Measurements from ENCODE around the gene DSP.

The DSP gene, protein sequence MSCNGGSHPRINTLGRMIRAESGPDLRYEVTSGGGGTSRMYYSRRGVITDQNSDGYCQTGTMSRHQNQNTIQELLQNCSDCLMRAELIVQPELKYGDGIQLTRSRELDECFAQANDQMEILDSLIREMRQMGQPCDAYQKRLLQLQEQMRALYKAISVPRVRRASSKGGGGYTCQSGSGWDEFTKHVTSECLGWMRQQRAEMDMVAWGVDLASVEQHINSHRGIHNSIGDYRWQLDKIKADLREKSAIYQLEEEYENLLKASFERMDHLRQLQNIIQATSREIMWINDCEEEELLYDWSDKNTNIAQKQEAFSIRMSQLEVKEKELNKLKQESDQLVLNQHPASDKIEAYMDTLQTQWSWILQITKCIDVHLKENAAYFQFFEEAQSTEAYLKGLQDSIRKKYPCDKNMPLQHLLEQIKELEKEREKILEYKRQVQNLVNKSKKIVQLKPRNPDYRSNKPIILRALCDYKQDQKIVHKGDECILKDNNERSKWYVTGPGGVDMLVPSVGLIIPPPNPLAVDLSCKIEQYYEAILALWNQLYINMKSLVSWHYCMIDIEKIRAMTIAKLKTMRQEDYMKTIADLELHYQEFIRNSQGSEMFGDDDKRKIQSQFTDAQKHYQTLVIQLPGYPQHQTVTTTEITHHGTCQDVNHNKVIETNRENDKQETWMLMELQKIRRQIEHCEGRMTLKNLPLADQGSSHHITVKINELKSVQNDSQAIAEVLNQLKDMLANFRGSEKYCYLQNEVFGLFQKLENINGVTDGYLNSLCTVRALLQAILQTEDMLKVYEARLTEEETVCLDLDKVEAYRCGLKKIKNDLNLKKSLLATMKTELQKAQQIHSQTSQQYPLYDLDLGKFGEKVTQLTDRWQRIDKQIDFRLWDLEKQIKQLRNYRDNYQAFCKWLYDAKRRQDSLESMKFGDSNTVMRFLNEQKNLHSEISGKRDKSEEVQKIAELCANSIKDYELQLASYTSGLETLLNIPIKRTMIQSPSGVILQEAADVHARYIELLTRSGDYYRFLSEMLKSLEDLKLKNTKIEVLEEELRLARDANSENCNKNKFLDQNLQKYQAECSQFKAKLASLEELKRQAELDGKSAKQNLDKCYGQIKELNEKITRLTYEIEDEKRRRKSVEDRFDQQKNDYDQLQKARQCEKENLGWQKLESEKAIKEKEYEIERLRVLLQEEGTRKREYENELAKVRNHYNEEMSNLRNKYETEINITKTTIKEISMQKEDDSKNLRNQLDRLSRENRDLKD (N-terminal part only)

DNA sequence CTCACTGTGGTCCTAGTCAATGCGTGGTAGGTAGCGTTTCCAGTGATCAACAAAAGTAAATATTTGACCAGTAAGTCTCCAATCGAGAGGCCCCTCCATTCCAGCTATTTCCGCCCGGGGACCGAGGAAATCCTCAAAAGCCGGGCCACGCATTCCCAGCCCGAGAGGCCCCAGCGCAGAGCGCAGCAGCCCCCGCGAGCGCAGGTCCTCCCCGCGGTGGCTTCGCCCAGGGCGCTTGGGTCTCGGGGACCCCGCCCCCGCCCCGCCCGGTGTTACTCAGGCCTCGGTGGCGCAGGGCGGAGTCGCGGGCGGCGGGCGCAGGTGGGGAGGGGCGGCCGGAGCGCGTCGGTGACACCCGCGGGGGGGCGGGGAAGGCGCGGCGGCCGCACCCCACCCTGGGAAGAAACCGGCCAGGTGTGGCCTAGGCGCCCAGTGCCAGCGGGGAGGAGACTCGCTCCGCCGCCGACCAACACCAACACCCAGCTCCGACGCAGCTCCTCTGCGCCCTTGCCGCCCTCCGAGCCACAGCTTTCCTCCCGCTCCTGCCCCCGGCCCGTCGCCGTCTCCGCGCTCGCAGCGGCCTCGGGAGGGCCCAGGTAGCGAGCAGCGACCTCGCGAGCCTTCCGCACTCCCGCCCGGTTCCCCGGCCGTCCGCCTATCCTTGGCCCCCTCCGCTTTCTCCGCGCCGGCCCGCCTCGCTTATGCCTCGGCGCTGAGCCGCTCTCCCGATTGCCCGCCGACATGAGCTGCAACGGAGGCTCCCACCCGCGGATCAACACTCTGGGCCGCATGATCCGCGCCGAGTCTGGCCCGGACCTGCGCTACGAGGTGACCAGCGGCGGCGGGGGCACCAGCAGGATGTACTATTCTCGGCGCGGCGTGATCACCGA is at the start of gene DSP:
Gene DSP, plus strand, starts transcription at position 497 of the 890 bp plus-strand sequence. Its CDS starts 245 bp downstream, at position 742.
- DNase-seq = peak; percentile 96

- no peak for DNase-seq
Measured at GRCh38 chr6:7493866-7494265, 47.6 kb upstream of the DSP start.

GRCh38 chr6:7494638-7495037 is 46.8 kb upstream of the DSP start:
- no peak for DNase-seq

DNA sequence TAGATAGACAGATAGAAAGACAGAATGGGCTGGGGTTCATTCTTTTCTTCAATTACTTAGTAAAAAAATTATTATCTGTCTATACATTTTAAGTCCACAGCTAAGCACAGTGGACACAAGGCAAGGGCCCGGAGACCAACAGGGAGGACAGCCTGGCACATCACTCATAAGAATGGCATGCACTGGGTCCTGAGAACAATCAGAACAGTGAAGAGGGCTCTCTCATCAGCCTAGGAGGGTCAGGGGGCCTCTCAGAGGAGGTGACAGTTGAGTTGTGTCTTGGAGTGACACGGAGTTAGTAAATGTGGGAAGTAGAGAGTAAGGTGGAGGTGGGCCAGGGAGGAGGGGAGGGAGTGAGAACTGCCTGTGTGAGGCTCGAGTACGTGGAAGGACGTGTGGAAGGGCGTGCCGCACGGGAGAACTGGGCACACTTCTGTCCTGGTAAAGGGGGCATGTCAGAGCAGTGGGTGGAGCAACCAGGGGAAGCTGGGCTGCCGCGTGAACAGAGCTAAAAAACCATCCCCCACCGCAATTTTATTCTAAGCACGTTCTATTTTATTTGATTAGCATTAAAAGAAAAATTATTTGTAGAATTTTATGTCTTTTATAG is 45.1 kb upstream of the DSP start:
- DNase-seq = no peak

DNA sequence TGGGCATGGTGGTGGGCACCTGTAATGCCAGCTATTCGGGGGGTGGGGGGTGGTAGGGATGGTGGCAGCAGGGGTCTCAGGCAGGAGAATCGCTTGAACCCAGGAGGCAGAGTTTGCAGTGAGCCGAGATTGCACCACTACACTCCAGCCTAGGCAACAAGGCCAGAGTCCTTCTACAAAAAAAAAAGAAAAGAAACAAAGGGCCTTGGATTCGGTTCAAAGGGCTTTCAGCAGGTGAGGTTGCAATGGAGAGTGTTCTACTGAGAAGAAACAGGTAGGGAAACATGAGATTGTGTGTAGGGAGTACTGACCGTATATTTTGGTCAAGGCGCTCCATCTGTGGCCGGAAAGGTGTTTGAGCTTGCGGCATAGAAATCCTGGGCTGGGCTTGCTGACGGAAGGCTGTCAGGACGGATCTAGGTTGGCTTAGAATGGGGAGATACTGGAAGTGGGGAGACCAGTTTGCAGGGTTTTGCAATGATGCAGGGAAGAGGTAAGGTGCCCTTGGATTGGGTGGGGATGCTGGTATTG is 40.7 kb upstream of the DSP start:
- DNase-seq = no peak

GRCh38 chr6:7502743-7503142 is 38.7 kb upstream of the DSP start:
- no peak for DNase-seq

- no peak for DNase-seq
Measured at GRCh38 chr6:7504041-7504440, 37.4 kb upstream of the DSP start.

GRCh38 chr6:7505189-7505699 is 36.2 kb upstream of the DSP start:
- peak; percentile 98 for DNase-seq

- DNase-seq = no peak
Measured at GRCh38 chr6:7507600-7507999, 33.9 kb upstream of the DSP start.

- no peak for DNase-seq
Measured at GRCh38 chr6:7512320-7512719, 29.2 kb upstream of the DSP start.

- no peak for DNase-seq
Measured at GRCh38 chr6:7513529-7513928, 27.9 kb upstream of the DSP start.

- no peak for DNase-seq
Measured at GRCh38 chr6:7515363-7515762, 26.1 kb upstream of the DSP start.

GRCh38 chr6:7518877-7519276 is 22.6 kb upstream of the DSP start:
- no peak for DNase-seq

DNA sequence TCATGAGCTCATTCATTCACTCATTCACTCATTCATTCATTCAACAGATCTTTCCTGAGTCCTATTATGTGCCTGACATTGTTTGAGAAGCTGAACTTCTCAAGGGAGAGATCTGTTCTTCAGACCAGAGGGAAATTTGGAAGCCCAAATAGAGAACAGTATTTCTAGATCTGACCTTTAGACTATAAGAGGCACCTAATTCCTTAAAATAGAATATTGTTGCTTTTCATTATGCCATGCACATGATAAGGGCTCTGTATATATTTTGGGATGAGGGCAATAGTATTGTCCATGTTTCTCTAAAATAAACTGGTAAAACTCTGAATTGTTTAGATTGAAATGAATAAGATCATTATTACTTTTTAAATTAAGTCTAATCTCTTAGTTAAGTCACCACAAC is 18.6 kb upstream of the DSP start:
- DNase-seq = no peak

DNA sequence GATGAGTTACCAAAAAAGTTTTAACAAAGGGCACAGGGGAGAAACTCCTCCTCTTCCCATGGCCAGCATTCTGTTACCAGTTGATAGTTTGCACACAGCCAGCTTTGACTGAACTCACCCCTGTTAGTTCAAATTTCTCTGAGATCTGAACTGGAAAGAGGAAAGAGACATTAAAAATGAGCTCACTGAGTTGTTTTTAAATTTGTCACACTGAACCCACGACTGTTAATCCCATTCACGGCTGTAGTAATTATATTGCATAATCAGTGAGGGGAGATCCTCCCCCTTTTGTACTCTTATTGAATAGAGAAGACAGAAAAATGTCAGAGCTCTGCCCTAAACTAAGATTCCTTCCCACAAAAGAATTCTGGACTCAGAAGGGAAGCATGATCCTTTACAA is 17.5 kb upstream of the DSP start:
- DNase-seq = no peak

DNA sequence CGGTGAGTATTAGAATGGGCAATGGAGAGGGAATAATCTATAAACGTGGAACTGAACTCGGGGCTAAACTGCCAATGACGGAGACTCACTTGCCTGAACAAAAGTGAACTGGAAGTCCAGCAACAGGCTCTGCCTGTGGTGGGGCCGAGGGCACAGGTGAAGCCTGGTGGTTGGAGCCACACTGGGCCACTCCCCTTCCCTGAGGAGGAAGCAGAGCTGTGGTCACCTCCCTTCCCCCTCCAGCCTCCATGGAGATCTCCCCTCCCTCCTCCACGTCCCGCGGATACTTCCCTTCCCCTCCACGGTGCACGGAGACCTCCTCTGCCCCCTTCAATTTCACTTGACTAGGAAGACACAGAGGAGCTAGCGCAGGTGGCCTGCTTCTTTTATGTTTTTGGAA is 14.7 kb upstream of the DSP start:
- DNase-seq = no peak

DNA sequence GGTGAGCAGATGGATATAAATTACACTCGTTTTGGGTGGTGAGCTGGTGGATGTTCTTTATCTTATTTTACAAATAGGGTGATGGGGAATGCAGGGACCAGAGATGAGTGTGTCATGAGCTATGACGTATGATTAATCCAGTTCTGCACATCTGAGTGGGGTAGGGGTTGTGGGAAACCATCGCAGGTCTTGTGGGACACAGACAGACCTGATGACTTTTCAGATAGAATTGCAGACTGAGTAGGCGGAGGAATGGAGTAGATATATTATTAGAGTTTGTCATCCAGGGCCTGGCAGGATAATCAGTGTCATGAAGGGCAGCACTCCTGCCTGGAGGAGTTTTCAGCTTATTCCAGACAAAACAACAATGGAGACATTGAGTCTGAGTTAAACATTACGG is 12.9 kb upstream of the DSP start:
- no peak for DNase-seq

- DNase-seq = no peak
Measured at GRCh38 chr6:7529141-7529540, 12.3 kb upstream of the DSP start.

DNA sequence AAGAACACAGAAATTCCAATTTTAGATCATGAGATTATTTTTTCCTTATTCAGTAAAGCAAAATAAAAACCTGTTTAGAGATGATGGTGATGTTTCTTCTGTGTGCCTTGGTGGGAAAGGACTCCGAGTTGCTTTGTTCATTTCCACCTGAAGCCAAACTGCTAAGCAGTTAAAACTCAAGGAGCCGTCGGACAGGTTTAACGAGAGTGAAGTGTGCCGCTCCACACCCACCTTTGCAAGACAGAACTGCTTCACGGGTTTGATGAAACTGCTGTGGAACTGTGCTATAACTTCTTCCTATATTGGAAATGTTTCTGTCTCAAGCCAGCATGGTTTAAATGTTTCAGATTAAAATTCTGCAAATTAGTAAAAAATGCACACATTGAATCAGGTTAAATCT is 9.2 kb upstream of the DSP start:
- DNase-seq = peak; percentile 81

GRCh38 chr6:7532821-7533220 is 8.7 kb upstream of the DSP start:
- DNase-seq = no peak

GRCh38 chr6:7534192-7534591 is 7.3 kb upstream of the DSP start:
- DNase-seq = no peak

Data from NCI-H748 treated with DMSO at 0.1 percent for 48 hours (cell line).